HG02943 (cell line): ENCODE data around the gene FAM174C.
A peak's percentile ranks its signal among the peaks of the same experiment; 100 is the strongest.

Experiments used
- ATAC-seq: cut with Tn5 transposase; IDR thresholded peaks from one replicate; pipeline ENCODE4 v1.9.1; 2021; ENCODE audit warnings: mild to moderate bottlenecking, low read depth, moderate library complexity; ENCODE audit not compliant: unreplicated experiment

The FAM174C gene

DNA sequence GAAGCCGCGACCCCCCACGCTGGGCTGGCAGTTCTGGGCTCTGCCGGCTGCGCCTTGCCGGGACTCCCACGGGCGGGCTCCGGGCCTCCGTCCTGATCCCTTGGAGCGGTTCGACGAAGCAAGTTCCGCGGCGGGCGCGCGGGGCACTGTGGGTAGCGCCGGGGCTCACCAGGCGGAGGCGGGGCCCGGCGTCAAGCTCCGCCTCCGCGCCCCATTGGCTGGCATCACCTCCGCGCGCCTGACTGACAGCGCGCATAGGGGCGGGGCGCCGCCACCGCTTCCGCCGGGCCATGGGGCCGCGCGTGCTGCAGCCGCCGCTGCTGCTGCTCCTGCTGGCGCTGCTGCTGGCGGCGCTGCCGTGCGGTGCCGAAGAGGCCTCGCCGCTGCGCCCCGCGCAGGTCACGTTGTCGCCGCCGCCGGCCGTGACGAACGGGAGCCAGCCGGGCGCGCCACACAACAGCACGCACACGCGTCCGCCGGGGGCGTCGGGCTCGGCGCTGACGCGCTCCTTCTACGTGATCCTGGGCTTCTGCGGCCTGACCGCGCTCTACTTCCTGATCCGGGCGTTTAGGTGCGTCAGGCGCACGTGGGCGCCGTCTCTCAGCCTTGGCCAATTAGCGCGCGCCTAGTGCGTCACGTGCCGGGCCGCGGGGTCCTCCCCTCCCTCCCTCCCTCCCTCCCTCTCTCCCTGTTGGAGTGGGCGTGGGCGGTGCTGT lies at the start of gene FAM174C:
TSS of gene FAM174C (plus strand) at position 271 of the 716 bp plus-strand sequence. CDS start at position 291, 20 bp downstream.
- peak; percentile 66 for ATAC-seq

DNA sequence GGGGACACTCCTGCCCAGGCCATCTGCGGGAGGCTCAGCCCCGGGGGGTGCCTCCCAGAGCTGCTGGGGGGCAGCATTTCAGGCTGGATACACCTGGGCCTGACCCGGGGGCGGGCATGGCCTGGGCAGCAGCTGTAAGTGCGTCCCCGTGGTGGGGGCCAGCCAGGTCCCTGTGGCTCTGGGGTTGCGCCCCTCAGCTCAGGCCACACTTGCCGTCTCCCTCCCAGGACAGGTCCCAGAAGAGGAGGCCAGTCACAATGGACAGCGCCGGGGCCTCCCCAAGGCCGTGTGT lies 49.2 kb upstream of the FAM174C start:
- ATAC-seq = no peak

DNA sequence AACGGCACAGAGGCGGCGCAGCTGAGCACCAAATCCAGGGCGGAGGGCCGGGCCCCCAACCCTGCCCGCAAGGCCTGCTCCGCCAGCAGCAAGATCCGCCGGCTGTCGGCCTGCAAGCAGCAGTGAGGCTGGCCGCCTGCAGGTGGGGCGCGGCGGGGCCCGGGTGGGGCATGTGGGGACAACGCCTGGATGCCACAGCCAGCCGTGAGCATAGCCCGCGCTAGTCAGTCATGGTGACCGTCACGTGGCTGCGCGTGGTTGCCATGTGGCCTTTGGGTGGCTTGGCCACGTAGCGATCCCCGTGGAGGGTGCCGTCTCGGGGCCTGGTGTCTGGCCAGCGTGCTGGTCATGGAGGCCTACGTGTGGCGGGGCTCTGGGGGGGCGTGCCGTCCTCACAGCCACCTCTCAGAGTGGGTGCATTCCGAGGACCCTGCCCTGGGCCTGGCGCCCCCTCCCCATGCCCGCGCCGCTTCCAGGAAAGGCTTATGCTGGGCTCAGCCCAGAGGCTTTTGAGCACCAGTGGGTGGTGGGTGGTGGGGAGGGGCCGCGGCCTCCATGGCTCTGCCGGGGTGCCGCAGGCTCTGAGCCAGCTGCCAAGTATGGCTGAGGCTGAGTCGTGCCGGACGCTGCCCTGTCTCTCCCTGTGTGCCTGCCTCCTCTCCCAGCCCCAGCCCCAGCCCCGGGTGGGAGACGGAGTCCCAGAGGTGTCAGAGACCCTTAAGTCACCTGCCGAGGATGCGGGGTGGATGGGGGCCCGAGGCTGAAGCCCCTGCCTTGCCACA lies 48.6 kb upstream of the FAM174C start:
- no peak for ATAC-seq

DNA sequence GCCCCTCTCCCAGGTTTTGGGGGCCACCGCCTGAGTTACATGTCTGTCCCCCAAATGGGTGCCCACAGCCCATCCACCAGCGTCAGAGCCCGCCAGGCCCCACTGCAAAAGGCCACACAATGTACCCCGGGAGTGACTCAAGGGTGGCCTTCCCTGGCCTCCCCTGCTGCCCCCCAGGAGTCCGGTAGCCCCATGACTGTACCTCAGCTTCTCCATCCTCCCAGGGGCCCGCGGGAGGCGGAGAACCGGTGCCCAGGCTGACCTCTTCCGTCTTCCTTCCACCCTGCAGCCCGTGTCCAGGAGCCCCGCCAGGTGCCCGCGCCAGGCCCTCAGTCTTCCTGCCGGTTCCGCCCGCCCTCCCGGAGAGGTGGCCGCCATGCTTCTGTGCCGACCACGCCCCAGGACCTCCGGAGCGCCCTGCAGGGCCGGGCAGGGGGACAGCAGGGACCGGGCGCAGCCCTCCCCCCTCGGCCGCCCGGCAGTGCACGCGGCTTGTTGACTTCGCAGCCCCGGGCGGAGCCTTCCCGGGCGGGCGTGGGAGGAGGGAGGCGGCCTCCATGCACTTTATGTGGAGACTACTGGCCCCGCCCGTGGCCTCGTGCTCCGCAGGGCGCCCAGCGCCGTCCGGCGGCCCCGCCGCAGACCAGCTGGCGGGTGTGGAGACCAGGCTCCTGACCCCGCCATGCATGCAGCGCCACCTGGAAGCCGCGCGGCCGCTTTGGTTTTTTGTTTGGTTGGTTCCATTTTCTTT lies 47.9 kb upstream of the FAM174C start:
- ATAC-seq = no peak

DNA sequence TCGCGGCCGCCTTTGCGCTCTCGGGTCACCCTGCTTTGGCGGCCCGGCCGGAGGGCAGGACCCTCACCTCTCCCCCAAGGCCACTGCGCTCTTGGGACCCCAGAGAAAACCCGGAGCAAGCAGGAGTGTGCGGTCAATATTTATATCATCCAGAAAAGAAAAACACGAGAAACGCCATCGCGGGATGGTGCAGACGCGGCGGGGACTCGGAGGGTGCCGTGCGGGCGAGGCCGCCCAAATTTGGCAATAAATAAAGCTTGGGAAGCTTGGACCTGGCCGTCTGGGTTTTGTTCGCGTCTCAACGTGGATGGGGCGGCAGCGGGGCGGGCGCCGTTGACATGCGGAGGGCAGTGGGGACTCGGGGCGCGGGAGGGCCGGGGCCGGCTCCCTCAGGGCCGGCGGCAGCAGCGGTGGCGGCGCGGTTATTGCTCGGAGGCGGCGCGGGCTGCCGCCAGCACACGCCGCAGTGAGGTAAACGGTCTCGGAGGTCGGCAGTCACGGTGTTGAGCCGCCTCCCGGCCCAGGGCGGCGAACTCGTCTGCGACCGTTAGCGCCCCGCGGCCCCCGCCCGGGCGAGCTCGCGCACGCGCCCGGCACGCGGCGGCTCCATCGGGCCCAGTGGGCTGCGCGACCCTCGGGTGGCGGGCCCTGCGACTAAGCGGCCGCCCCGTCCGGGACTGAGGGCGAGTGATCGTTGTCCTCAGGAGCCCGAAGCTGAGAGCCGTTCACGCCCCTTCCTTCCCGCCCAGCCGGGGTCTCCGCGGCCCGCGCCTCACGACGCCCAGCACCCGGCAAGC lies 47.0 kb upstream of the FAM174C start:
- ATAC-seq = no peak

DNA sequence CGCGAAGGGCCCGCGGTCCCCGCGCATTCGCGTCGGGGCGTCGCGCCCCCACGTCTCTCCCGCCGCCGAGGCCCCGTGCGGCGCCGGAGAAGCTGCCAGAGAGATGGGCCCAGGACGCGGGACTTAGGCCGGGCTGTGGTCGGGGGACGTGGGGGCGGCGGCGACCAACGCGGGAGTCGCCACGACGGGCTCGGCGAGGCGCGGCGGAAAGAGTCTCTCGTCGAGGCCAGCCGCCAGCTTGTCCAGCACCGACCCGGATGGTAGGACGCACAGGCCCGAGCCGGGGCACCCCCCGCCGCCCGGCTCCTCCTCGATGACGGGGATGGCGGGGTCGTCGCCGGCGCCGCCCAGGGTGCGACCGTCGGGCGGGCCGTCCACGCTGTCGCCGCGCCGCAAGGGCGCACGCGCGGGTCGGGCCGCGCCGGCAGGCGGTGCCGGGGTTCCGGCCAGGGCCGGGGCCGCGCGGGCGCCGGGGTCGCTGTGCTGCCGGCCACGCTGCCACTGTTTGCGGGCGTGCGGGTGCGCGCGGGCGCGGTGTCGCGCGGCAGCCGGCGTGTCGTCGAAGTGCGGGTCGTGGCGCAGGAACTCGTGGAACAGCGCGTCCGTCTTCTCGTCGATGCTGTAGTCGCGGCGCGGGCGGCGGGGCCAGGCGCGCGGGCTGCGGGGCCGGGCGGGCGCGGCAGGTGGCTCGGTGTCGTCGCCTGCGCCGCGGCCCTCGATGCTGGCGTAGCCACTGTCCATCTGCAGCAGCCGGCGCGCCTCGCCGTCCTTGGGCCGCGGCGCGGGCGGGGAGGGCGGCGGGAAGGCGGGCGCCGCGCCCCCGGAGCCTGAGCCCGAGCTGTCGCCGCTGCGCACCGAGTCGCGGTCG lies 46.0 kb upstream of the FAM174C start:
- no peak for ATAC-seq

DNA sequence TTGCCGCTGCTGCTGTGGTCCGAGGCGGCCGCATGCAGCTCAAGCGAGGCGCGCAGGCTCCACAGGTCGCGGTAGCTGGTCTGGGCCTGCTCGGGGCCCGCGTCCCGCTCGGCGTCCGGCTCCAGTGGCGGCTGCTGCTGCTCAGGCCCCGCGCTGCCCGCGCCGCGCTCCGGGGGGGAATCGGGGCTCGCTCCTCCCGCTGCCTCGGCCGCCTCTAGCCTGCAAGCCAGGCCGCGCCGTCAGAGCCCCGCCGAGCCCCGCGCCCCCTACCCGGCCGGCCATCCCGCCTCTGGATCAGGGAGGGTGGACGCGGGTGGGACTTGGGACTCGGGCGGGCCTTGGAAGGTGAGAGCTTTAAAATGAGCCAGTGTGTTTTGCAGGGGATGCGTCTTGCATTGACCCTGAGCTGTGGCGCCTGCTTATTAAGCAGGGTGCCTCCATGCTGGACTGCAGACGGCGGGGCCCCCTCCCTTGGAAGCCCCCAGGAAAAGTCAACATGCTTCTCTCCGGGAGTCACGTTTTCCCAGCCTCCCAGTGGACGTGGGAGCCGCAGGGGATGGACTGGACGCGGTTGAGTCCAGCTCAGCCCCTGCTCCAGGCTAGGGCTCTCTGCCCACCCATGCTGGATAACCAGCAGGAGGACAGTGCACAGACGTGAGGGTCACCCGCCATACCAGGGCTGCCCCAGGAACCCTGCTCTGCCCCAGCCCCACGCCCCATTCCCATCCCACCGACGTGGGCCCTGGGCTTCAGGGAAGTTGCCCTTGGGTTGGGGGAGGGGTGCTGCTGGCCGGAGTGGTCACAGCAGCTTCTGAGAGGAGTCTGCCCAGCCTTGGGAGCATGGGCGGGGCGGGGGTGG lies 45.2 kb upstream of the FAM174C start:
- no peak for ATAC-seq

DNA sequence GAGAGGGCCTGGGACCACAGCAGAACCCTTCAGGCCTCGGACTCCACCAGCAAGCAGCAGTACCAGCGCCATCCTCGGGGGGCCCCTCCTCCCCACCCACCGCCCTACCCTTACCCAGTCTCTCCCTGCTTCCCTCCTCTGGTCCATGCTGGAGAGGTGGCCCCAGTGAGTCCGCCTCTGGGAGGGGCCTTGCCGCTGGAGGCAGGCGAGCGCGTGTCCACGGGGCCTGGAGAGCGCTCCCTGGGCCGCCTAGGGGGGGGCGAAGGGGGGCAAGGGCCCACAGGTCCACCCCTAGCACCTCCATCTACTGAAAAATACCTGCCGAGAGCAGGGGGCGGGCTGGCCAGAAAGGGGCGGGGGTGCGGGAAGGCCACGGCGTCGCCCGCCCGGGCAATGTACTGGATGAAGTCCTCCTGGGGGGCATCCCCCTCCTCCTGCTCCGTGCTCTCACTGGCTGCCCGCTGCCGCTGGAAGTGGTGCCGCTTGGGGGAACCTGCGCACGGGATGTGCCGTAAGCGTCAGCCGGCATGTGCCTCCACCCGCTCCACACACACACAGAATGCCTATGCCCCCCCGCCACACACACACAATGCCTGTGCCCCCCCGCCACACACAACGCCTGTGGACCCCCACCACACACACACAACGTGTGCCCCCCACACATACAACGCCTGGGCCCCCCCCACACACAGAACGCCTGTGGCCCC lies 44.4 kb upstream of the FAM174C start:
- ATAC-seq = no peak

DNA sequence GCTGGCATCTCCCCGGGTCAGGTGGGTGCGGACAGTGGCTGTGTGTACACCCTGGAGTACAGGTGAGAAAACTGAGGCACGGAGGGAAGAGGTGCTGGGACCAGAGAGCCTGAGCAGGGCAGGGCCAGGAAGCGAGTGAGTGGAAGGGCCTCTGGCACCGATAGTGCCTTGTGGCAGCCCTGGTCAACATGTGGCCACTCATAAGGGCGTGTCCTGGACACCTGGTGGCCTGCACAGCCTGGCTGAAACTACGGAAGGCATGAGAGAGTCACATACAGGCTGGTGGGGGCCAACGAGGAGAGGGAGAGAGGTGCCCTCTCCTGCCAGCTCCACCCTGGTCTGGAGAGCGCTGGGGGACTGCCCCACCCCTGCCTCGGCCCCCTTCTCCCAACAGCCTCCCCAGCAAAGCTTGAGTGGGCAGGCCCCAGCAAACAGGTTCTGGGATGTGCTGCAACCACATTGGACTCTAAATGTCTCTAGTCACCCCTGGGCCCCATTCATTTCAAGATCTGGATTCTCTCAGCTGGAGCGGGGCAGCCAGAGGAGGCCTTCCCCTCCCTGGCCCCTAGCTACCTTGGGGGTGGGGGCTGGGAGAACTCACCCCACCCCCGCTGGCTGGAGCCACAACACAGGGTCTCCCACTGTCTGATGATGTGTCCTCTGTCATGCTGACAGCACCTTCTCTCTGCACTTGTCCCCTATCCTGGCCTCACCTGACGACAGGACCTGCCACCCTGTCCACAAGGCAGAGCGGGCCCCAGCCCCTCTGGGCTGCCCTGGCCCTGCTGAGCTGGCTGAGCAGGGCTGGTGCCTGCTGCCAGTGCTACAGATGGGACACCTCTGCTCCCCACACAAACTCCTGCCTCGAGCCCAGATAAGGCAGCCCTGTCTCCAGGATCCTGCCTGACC lies 43.3 kb upstream of the FAM174C start:
- no peak for ATAC-seq

DNA sequence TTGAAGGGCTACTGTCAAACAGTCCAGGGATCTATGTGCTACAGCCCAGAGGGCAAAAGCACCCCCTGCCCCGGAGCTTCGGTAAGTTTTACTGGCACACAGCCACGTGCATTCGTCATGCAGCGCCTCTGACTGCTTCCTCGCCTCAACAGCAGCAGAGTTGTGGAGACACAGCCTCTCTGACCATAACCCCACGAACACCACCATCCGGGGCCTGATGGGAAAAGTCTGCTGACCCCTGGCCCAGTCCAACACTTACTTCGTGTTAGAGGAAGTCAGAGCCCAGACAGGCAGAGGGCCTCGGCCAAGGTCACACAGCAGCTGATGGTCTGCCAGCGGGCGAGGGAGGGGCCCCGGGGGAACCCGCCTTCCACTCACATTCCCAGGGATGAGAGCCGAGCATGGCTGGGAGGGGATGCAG lies 42.7 kb upstream of the FAM174C start:
- ATAC-seq = no peak

DNA sequence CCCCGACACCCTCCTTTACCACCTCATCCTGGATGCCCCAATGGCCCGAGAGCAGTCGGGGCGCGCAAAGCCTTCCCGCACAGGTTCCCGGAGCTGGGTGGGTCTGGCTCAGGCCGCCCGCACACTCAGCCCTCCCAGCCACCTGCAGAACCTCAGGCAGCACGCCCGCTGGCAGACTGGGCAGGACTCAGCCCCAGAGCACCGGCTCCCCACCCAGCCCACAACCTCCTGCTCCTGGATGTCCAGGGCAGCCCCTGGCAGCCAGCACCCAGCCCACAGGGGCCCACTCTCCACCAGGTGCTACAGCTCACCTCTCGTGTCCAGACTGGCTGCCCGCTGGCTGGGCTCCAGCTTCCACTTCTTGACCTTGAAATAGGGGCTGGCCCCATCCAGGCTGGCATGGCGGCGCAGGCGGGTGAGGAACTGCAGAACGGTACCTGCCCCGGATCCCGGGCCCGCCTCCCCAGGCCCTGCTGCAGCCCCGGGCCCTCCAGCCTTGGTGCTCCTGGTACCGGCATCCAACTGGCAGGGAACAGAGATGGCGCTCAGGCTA lies 42.1 kb upstream of the FAM174C start:
- ATAC-seq = no peak

DNA sequence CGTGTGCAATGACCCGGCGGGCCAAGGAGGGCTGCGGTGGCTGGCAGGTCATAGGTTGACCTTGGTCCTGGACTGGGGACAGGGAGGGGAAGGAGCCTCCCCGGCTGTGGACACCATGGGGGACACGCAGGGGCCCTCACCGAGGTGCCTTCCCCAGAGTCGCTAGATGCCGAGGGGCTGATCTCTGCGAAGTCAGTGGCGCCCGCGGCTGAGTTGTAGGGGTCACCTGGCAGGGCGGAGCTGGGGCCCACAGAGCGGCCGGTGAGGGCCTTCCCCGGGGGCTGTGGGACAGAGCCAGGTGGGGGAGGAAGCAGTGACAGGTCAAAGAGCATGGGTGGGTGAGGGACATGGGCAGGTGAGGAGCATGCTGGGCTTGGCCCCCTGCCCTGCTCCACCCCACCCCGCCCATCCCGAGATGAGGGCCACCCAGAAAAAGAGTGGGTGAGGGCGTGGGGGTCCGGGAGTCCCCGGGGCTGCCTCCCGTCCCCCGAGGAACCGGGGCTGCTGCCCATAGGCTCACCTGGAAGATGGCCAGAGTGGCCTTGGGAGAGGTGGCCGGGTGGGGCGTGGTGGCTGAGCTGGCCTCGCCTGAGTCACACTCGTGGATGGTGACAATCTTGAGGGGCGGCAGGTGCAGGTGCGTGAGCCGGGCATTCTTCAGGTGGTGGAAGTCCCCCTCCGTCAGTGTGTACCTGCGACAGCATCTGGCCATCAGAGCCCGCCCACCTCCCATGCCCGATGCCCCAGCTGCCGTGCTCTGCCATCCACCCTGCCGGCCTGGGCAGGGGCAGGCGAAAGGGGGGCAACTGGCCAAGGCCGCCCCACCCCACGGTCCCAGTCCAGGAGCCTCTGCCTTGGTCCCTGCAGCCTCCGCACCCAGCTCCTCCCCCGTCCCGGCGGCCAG lies 41.0 kb upstream of the FAM174C start:
- no peak for ATAC-seq

DNA sequence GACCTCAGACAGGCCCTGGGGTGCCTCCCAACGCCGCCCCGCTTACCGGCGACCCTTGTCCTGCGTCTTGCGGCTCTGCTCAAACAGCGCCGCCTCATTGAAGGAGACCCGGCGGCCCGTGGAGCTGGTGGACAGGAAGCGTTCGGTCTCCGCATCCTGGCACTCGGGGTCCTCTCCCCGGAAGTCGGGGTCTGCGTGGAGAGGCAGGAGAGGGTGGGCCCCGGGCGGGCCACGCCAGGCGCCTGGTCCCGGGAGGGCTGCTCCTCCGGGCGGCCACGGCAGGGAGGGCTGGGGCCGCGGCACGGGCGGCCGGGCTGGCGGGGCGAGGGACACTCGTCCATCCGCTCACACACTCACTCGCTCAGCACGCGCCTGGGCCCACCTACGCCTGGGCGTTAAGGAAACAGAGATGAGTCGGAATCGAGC lies 40.4 kb upstream of the FAM174C start:
- no peak for ATAC-seq

DNA sequence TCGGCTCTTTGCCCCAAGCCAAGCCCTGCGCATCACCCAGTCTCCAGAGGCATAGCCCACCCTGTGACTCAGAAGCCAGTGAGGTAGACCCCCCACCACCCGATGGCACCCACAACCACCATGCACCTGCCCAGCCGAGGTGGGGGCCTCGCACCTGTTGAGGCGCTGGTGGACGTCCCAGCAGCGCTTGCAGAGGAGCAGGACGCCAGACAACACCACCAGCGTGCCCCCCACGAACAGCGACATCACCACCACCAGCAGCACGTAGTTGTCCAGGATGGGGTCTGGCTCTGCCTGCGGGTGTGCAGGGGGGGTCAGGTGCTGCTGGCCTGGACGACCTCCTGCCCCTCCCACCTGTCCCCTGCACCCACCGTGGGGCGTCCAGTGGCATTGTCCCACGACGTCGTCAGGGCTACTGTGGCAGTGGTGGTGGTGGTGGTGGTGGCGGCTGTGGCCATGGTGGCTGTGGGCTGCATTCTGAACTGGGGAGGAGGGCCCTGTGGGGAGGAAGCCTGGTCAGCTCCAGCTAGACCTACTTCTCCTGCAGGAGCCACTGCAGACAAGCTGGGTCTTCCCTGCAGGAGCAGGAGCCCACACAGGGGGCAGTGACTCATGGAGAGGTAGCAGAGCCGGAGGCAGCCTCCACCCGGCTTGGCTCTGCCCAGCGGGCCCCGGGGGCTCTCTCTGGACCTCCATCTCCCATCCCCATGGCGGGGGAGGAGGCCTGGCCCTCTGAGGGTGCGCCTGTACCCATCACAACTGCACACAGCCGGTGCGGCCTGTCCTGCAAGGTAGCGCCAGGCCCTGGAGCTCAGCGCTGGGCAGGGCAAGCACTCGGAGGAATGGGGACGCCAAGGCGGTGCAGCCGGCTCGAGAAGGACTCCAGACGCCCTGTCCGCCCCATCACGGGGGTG lies 39.4 kb upstream of the FAM174C start:
- no peak for ATAC-seq

DNA sequence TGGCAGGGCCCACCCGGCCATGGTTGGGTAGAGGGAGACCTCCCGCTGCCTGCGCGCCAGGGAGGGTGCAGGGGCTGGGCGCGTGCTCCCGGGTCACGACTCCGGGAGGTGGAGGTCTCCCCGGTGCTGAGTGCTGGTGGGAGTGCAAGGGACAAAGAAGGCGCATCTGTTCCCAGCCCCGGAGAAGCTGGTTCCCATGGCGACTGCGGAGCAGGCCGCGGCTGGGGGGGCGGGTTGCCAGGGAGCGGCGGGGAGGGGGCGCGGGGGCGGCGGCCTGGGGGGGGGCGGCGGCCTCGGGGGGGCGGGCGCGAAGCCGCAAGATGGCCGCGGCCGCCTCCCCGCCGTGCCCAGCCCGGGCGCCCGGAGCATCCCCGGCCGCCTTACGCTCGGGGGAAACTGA lies 38.8 kb upstream of the FAM174C start:
- no peak for ATAC-seq
